NCI-H82 (cell line): ENCODE results near the gene DOCK11.
A peak's percentile ranks its signal among the peaks of the same experiment; 100 is the strongest.

Experiments
- DNase-seq: peaks from one replicate; lab custom pipeline; 2025; lab: John Stamatoyannopoulos, UW

DOCK11 gene

GRCh38 chrX:118530219-118530911 lies 34.8 kb downstream of the DOCK11 start:
- DNase-seq, result no peak

- DNase-seq, result peak; percentile 78
Observed at GRCh38 chrX:118534716-118535493, 39.3 kb downstream of the DOCK11 start.

- DNase-seq, result no peak
Observed at GRCh38 chrX:118536204-118536603, 40.6 kb downstream of the DOCK11 start.

DNA sequence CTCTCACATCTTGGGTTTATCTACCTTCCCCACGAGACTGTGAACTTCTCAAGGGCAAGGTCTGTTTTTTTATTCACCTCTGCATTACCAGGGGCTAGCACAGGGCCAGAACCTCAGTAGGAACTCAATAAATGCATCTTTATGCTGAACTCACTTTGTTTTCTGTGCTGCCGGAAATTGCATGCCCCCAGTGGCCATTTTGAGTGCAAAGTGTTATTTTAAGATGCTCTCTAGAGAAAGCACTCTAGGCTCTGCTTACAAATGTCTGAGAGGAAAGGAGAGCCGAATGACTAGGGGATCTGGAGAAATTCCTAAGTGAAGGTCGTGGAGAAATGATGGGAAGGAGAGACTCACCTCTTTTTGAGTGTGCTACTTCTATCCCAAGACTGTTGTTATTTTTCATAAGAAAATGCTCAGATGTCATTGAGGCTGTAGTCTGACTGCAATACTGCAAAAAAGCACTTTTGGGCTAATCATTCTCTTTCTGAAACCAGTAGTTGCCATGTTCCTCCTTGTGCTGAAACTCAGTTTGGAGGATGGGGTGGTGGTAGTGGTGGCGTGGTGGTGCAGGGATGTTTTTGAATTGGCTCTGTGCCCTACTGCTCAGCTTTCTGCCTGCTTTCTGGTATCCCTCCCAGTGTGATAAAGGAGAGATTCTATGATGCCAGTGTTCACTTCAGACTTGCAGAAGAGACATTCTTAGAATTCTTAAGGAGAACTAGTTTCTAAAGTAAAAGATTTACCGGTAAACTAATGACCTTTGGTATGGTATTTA lies 41.3 kb downstream of the DOCK11 start:
- DNase-seq, result no peak

GRCh38 chrX:118538386-118538785 lies 42.8 kb downstream of the DOCK11 start:
- DNase-seq, result no peak

- no peak for DNase-seq
Observed at GRCh38 chrX:118540342-118540741, 44.7 kb downstream of the DOCK11 start.

GRCh38 chrX:118541482-118541881 lies 45.9 kb downstream of the DOCK11 start:
- DNase-seq, result no peak

- no peak for DNase-seq
Observed at GRCh38 chrX:118545510-118545909, 49.9 kb downstream of the DOCK11 start.

DNA sequence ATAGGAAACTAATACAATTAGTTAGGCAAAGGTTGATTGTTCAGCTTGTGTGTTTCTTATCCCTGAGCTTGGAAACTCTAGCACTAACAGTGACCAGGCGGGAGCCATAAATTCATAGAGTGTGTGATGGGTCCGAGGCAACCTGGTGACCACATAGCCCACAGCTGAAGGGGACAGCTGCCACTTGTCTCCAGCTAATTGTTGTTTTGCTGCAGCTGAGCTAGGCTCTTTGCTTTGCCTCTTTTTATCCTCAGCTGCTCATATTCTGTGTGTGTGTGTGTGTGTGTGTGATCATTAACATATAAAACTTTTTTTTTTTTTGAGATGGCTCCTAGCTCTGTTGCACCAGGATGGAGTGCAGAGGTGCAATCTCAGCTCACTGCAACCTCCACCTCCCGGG lies 53.2 kb downstream of the DOCK11 start:
- DNase-seq, result no peak

- DNase-seq, result no peak
Observed at GRCh38 chrX:118550792-118551191, 55.2 kb downstream of the DOCK11 start.

- no peak for DNase-seq
Observed at GRCh38 chrX:118551426-118551825, 55.8 kb downstream of the DOCK11 start.

- no peak for DNase-seq
Observed at GRCh38 chrX:118552121-118552900, 56.7 kb downstream of the DOCK11 start.

DNA sequence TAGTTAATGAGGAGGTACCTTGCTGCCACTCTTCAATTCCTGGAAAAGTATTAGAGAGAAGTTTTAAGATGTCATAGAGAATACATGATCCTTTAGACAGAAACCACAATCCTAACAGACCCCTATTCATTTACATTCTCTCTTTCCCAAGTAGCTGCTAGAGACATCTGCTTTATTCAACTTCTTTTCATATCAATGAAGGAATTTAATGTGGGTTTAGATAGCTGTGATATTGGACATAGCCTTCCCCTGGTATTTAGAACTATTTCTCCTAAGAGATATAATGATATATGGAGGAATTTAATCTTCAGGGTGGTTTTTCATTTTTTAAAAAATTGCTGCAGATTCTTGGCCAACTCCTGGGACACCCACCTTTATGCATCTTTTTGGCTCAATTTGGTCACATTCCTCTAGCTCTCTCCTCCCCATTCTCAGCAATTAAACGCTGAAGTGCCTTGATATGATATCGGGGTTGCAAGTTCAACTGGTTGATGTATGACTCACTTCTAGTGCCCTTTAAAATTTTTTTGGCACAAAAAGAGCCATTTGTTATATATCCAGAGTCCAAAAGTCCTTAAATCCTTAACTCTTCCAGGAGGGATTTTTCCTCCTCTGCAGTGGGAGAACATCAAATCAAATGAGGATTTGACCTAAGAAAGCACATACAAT lies 57.6 kb downstream of the DOCK11 start:
- DNase-seq, result no peak

GRCh38 chrX:118554511-118554910 lies 58.9 kb downstream of the DOCK11 start:
- DNase-seq, result no peak

DNA sequence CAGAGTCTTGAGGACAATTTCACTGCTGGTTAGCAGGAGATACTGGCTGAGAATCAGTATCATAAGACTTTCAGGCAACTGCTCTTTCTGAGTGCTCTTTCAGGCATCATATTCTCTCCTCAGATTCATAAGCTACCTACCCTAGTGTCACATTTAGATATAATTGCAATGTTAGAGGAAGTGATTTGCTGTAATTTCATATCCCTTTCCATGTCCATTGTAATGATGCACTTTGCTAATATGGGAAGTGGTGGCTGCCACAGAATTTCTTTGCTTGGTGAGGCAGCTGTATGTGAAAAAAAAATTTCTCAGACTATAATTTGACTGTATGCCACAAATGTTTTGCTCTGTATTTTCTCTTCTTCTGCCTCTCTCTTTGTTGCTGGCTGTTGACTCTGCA lies 63.3 kb downstream of the DOCK11 start:
- DNase-seq, result no peak

GRCh38 chrX:118560489-118560888 lies 64.9 kb downstream of the DOCK11 start:
- no peak for DNase-seq

GRCh38 chrX:118562582-118563164 lies 67.1 kb downstream of the DOCK11 start:
- DNase-seq, result no peak

GRCh38 chrX:118564498-118564897 lies 68.9 kb downstream of the DOCK11 start:
- no peak for DNase-seq

DNA sequence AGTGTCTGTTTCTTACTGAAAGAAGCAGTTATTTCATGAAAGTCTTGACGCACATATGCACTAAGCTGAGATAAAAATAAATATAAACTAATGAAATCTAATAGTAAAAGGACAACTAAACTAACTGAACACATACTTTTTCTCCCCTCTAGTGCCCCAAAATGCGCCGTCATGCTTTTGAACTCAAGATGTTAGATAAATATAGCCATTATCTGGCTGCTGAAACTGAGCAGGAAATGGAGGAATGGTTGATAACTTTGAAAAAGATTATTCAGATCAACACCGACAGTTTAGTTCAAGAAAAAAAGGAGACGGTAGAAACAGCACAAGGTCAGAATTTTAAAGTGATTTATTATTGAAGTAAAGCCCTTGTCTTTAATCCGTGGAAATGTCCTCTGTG lies 70.2 kb downstream of the DOCK11 start:
- no peak for DNase-seq

DNA sequence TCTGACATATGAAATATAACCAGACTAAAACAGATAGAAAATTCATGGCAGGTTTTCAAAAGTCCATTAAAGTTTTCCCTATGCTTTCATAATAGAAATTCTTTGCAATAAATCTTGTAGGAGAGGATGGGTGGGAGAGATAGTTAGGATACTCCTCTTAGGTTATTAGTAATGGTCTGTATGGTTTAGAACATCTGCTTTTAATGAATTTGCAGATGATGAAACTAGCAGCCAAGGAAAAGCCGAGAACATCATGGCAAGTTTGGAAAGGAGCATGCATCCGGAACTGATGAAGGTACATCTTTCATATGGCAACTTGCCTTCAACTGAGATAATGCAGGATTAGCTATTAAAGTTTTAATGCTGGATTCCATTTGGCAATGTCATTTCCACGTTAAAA lies 70.7 kb downstream of the DOCK11 start:
- no peak for DNase-seq

DNA sequence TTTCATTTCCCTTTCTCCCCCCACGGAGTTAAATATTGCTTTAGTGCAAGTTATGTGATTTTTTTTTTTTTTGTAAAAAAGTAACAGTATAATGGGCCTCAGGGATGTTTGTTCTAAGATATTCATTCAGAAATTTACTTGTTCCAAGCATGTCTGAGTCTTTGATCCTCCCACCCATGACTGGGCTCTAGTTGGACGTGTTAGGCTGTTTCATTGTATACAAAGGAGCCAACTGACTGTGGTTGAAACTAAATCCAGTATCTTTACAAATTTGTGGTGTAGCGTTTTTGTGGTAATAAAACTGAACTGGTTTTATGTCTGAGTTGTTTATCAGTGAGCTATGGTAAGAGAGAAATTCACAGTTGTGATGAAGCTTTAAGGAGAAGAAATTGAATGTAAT lies 74.1 kb downstream of the DOCK11 start:
- DNase-seq, result no peak
